D341Med (cell line): Measurements from ENCODE around the gene MYO5C.

Experiments
- DNase-seq: peaks from one replicate; pipeline ENCODE4 v3.0.0; 2012; ENCODE audit warnings: low spot score

Gene MYO5C

DNA sequence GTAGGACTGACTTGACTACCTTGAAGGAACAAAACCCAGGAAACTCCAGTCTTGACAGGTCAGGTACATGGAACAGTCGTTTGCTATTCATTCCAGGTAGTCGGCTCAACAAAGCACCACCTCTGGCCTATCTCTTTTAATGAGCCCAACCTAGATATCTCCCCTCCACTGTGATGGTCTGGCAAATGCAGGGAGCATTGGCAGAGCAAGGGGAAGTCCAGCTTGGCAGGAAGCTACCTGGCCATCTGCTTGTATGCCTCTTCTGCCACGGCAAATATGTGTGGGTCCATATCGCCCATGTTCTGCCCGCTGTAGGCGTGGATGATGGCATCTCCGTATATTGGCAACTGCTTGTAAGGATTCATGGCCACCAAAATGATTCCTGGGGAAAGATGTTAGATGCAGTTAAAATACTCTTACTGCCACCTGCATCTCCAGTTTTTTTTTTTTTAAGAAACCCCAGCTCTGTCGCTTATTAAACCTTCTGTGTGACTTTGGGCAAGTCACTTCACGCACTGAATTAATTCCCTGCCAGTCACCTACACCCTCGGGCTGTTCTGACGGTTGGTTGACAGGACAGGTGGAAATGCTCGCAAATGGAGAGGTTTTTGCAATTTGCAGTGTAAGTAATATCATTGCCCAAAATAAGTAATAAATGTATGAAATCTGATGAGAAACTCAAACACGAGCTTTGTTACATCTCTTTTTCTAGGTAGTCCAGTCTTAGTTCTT is 16.8 kb downstream of the MYO5C start:
- no peak for DNase-seq

DNA sequence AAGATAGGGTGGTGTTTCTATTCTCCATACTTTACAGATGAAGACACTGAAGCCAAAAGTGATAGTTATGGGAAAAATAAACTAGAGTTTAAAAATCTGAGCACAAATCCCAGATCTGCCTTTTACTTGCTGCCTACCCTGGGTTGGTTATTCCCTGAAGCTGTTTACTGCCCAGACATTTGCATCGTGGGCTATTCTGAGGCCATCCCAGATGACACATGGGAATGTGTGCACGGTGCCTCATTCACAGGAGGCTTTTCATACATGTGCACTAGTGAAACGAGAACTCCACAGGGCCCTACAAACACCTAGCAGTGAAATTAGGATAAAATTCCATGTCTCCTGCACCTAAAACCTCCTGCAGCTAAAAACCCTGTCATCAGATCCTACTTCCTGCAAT is 17.5 kb downstream of the MYO5C start:
- DNase-seq = no peak

DNA sequence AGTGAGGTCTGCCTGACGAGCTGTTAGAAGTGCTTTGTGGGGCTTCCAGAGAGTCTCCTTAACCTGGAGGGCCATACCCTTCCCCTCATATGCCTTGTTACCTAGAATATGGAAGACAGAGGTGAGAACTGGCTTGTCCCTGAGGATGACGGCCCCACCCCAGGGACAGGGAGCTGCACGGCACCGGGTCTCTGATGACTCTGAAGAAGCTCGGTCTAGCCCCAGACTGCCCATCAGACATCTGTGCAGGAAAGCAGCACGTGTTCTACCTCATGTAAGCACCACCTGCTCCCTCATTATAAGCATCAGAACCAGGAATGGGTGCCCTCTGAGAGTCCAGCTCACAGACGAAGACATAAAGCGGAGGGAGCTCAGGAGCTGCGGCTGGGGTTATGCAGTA is 18.0 kb downstream of the MYO5C start:
- DNase-seq = no peak

DNA sequence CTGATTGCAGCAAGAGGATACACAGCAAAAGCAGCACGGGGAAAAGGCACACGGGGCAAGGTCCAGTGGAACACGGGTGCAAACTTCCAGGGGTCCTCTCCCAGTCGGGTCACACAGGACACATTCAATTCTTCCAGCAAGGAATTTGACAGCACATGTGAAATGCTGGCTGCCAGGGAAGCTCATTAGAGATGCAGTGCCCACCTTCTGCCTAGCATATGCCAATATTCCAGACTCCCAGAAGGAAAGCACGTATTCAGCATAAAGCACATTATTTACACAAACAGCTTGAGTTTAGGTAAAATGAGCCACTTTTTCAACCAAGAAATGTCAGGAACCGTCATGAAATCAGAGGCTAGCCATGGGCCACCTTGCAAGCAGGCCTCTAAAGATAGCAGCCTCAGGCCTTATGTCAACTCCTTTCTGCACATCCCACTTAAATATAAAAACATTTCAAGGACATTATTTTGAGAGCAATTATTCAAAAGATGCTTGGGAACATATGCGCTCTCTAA is 19.3 kb downstream of the MYO5C start:
- DNase-seq = no peak

DNA sequence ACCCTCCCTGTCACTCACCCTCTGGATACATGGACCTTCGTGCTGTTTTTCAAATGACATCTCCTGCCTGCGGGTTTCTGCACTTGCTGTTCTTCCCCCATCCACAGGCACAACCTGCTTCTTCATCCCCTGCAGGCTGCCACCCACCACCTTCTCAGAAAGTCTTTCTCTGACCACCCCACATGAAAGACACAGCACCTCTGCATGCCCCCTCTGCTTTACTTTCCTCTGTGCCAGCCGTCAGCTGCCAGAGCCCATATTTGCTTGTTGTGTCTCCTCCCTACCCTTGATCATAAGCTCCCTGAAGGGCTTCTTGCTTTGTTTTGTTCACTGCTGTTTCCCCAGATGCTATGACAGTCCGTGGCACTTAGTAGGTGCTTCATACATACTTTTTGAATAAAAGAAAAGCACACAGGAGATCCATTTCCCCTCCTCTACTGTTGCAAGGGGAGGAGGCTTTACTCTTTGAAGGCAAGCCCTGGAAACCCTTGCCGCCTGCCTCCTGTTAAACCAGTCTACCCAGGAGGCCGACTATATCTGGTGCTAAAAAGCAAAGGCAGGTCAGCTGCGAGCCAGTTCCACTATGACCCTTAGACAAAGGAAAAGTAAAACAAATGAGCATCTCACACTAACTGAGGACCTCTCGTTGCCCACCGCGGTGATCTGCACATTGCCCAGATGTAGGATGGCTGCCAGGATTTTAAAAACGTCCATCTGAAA is 31.9 kb downstream of the MYO5C start:
- no peak for DNase-seq

DNA sequence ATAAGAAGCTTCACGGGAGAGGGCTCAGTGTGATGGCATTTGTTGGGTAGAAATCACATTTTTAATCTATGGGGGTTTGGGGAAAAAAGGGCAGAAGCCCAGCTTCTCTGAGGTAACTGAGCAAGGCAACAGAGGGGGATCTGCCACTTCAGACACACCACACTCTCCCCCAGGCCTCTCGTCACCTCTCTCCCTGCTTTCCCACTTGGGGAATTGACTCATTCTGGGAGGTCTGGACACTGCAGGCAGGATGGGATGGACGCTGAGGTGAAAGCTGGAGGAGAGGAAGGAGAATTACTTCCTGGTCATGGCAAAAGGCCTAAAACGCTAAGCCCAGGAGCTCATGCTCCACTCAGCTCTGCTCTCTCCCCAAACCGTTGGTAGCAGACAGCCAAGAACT is 33.2 kb downstream of the MYO5C start:
- no peak for DNase-seq

DNA sequence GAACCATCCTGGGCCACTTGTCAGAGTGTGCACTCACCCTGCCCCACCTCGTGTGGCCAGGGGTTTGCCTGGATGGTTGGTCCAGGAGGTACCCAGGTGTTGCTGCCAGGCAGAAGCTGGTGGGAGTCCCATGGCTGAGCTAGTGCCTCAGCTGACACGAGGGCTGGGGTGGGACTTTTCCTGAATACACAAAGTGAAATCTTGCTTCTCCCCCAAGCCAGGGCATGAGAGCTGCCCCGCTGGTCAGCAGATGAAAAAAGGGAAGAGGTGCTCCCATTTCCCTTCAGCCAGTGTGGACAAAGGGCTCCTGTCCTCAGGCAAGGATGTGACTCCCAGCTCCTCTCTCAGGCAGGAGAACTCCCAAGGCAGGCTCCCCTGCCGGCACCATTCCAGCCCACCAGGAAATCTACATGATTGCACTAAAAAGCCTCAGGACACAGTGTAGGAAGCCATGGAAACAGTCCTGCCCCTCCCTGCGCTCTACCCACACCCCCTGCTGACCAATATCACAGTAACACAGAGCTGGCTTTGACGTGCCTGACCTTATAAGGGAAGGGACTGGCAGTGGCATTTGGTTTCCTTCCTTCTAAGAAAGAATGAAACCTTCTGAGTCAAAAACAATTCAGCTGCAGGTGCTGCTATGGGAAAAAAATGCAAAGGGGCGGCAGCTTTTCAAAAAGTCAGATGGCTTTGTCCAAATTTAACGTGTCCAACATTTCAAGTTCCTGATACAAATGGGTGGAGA is 33.9 kb downstream of the MYO5C start:
- DNase-seq = no peak

DNA sequence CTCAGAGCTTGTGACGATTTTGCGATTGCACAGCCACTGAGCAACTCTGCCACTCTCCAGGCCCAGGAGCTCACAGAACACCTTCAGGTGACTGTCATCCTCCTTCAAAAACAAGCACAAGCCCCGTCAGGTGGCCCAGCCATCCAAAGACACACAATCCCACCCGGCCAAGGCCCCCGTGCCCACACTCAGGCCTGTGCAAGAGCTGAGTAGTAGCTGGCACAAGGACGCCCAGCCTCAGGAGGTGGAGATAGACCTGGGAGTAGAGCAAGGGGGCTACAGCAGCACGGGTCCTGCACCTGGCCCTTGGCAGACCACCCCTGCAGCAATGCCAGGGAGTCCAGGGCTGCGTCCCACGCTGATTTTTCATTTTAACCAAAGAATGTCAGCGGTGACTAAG is 34.6 kb downstream of the MYO5C start:
- no peak for DNase-seq

DNA sequence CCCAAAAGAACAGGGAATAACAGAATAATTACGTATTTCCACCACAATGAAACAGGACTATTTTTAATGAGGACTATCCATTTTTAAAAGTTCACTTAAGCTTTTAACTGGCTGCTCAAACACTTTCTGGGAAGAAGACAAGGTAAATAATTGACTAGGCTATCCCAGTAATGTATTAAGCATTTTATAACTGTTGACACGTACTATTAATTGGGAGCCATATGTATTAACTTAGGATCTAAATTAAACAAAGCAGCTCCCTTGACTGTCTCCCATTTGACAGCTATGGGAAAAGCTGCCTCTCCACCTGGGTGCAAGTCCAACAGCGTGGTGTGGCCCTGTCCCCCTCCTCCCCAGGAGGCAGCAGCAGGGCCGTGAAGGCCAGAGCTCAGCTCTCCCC is 36.1 kb downstream of the MYO5C start:
- DNase-seq = no peak

DNA sequence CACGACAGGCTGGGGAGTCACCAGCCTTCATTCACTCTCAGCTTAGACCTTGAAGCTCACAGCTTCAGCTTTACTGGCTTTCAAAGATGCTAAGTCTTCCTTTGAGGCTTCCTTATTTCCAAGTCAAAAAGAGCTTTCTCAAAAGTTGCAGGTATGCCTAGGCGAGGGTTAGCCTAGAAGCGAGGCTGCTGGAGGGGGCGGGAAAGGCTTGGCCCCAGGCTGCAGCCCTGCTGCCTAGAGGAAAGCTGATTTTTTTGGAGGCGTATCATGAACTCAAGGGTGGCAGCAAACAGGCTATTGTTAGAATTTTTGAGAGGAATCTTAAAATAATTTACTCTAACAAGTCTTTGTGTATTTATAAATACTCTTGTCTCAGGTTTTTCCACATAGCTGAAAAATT is 37.1 kb downstream of the MYO5C start:
- no peak for DNase-seq

DNA sequence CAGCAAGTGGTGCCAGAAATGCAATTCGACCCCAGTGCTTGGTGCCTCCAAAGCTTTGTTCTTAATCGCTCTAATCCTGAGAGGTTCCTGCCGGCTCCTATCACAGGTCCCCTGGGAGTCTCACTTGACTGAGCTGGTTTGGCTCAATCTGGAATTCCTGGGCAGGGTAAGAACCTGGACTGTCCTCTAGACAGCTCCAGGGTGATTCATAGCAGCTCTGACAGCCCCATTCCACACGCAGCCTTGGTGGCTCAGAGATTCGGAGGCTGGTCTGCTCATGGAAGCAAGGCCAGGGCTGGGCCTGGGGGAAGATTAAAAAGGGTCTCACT is 37.9 kb downstream of the MYO5C start:
- peak; percentile 84 for DNase-seq

DNA sequence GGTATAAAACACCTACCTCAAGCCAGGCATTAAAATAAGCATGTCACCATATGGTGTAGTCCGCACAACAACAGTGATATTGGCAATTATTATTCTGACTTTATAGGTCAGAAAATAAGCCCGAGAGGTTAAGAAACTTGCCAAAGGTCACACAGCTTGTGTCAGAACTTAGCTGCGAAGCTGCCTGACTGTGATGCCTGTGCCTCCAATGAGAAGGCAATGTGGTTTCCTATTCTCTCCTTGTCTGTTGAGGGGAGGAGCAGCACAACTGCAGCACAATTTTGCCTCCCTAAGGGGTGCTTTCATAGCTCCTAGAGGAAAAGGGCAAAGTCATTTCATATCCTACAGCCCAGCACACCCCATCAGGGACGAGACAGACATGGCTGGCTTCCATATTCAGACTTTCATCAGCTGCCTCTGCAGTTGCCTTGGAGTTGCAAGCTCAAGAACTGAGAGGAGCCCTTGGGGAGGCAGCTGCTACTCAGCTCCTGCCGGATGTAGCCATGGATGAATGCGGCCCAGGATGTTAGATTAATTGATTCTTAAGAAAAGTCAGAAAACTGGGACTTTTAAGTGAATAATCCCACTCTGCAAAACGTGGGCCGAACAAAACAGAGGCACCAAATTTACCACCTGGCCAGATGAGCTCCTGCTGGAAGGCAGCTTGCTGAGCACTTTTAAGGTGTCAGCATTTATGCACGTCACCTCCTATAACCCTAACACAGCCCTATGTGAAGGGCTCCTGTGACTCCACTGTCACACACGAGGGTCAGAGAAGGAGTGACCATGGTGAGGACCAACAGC is 38.5 kb downstream of the MYO5C start:
- DNase-seq = peak; percentile 53

DNA sequence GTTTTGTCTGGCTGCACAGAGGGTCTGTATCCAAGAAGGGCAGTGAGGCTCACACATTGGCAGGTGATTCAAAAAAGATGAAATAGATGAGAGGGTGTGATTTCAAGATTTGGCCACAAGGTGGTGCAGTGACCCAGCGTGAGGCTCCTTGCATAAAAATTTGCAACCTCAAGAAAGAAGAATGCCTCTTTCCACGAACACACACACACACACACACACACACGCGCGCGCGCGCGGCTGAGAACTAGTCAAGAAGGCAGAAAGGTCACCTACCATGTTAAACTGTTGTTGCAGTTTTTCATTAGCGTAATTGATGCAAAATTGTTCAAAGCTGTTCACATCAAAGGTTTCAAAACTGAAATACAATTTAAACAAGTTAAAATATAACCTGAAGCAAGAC is 39.2 kb downstream of the MYO5C start:
- DNase-seq = peak; percentile 77

DNA sequence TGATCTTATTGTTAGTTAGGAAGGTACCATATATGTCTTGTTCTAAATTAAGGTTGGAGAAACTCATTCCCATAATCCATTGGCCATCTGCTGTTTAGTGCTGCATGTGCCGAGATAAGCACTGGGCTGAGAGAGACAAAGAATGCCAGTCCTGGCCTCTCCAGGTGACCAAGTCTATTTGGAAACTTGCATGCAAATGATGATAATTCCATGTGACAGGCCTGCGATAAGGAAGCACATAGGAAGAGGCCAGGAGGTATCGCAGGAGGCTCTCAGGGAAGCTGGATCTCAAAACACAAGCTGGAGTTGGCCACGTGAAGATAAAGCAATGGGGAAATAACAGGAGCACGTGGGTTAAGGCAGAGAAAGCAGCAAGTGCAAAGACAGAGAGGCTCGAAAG is 39.7 kb downstream of the MYO5C start:
- DNase-seq = no peak

DNA sequence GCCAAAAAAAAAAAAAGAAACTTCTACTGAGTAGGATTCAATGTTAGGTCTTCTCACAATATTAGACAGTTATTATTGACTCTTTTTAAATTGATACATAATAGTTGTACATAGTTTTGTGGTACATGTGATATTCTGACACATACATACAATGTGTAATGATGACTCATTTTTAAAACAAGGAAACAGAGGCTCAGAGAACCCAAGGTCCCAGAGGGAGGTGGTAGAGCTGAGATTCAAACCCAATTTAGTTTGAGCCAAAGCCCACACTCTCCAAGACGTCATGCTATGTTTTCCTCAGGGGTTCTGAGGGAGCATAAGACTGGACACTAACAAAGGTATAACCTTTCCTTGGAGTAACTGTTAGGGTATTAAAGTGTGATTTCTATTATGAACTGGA is 40.6 kb downstream of the MYO5C start:
- no peak for DNase-seq

DNA sequence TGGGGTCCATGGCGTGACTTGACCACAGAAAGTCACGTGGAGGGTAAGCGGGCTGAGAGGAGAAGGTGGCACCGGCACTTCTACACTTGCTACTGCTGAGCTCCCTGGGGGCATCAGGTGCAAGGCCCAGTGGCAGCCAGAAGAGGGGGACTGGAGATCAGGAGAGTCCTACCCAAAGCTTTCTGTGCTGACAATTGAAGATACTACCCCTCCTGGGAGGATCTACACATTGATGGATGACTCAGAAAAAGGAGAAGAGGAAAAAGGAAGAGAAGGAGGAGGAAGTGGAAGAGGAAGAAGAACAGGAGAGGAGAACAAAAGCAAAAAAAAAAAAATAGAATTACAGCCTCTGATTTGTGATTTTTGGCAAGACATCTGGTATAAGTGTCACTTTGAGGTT is 41.2 kb downstream of the MYO5C start:
- no peak for DNase-seq

DNA sequence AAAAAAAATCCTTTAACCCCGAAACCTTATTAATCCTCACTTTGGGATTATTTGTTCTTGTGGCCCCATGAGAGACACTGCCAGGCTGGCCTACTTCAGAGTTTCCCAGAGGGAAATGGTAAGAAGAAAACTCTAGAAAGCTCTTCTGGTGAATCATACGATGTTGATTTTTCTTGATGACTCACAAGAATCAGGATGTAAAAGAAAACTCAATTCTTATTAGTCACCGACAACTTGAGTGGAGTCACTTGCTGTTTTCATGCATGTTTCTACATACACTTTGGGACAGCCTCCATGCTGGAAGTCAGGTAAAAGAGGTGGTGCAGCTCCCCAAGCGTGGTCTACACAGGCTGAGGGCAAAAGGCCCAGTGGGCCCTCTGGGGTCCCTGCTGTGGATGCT is 42.8 kb downstream of the MYO5C start:
- no peak for DNase-seq

DNA sequence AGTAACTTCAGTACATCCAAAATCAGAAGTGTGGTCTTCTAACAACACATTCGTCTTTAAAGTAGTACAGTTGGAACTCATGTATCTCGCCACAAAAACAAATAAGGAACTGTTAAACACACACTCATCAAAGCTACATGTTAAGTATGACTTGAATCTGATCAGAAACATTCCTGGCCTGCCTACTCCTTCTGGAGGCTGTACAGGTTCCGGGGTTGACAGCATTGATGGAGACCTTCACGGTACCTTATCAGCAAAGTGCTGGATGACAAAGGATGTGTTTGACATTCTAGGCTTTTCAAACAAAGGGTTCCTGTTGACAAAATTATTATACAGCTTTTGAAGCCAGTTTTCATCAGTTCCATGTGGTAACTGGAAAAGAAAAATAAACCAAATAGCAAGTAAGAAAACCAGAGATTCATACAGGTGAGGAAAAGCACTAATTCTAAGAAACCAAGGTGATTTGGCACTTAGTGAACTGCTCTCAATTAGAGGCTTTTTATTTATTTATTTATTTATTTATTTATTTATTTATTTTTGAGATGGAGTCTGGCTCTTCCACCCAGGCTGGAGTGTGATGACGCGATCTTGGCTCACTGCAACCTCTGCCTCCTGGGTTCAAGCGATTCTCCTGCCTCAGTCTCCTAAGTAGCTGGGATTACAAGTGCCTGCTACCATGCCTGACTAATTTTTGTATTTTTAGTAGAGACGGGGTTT is 44.3 kb downstream of the MYO5C start:
- no peak for DNase-seq

DNA sequence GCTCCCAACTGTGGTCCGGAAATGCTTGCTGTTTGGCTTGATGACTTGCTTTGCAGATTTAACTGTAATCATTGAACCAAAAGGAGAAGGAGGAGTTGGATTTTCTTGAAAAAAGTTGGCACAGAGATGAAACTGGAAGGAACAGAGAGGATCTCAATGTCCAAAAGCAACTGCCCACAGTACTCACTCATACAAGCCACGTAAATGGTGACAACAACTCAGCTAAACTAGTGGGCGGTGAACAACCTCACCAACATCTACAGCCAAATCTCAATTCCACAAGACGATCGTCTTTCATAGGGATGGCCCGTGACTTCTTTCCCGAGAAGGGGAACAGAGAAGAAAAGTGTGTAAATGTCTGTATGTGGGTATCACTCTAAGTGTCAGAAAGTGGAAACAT is 48.1 kb downstream of the MYO5C start:
- no peak for DNase-seq

DNA sequence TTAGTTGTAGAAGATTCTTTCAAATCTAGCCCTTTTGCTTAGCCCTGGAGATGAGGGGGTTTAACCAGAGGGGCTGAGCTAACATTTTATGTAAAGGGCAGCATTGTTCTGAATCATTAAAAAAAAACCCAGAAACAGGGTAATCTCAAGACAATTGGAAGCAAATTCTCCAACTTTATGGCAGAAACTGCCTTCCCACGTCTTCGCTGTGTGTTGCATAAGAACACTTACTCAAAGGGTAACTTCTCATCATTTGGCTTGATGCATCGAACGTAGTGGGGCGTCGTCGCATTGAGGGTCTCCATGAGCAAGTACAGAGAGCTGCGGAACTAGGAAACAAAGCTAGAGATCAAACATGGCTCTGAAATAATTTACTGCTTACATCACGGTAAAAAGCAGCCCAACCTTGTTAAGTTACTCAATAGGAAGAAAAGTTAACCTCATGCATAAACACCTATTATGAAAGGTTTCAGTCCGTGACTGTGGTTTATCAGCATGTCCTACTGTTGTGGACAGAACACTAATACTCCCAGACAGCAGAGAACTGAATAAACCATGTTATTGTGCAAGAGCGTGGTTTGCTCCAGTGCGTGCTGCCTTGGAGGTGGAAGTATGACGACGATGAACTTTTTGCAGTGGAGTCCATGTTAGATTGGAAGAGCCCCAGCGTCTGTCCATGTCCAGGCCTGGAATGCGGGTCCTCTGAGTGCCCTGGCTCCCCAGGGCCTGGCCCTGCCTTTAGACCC is 48.7 kb downstream of the MYO5C start:
- no peak for DNase-seq
